HUES48 (cell line): ENCODE data around the gene SIM1.
"Not testable (repeated sequence)": the region's sequence is repeated elsewhere in the genome, so short reads cannot be mapped to it uniquely, and the experiment has no call there.

ENCODE experiments used
- H3K27ac ChIP-seq: one replicate; pipeline ENCODE4 v1.7.0; 2013; ENCODE audit warnings: low read depth, low read length, inconsistent platforms
- H3K27me3 ChIP-seq: 2 replicates; pipeline ENCODE4 v1.6.1; 2013; ENCODE audit warnings: mild to moderate bottlenecking, low read length; ENCODE audit not compliant: control insufficient read depth, insufficient read depth
- H3K36me3 ChIP-seq: 2 replicates; pipeline ENCODE4 v1.6.1; 2013; ENCODE audit warnings: low read length; ENCODE audit not compliant: control insufficient read depth, insufficient read depth
- H3K4me1 ChIP-seq: 2 replicates; pipeline ENCODE4 v1.6.1; 2013; ENCODE audit warnings: mild to moderate bottlenecking, low read length; ENCODE audit not compliant: control insufficient read depth, insufficient read depth
- H3K4me3 ChIP-seq: 2 replicates; pipeline ENCODE4 v1.5.1; 2013; ENCODE audit warnings: mild to moderate bottlenecking, low read depth, low read length
- H3K9ac ChIP-seq: 2 replicates; pipeline ENCODE4 v1.6.1; 2013; ENCODE audit warnings: mild to moderate bottlenecking, low read depth, low read length, moderate library complexity
- H3K9me3 ChIP-seq: 2 replicates; pipeline ENCODE4 v1.6.1; 2013; ENCODE audit warnings: low read length; ENCODE audit not compliant: control insufficient read depth, insufficient read depth

Gene SIM1

GRCh38 chr6:100372326-100373091, 92.2 kb downstream of the SIM1 start:
- H3K4me3 ChIP-seq: no peak overlapping the region
- H3K4me1 ChIP-seq: peaks cover 24% of the 10 kb centered on the region
- H3K27ac ChIP-seq: no peak overlapping the region
- no peaks in the 10 kb centered on the region for H3K9me3 ChIP-seq
- no peaks in the 10 kb centered on the region for H3K27me3 ChIP-seq
- H3K36me3 ChIP-seq: no peaks in the 10 kb centered on the region
- H3K9ac ChIP-seq: no peak overlapping the region

GRCh38 chr6:100371591-100371990, 93.1 kb downstream of the SIM1 start:
- H3K9me3 ChIP-seq: no peaks in the 10 kb centered on the region

GRCh38 chr6:100370265-100370664, 94.5 kb downstream of the SIM1 start:
- Histone ChIP-seq H3K4me1 (peaks cover 11% of the 10 kb centered on the region), H3K9ac (no peak overlapping the region), H3K36me3 (no peaks in the 10 kb centered on the region), H3K27me3 (no peaks in the 10 kb centered on the region), H3K4me3 (no peak overlapping the region), H3K9me3 (no peaks in the 10 kb centered on the region), H3K27ac (no peak overlapping the region)

More at GRCh38 chr6:100371591-100371990, 93.1 kb downstream of the SIM1 start:
- no peak overlapping the region for H3K9ac ChIP-seq
- no peaks in the 10 kb centered on the region for H3K36me3 ChIP-seq
- peaks cover 17% of the 10 kb centered on the region for H3K4me1 ChIP-seq
- H3K4me3 ChIP-seq: no peak overlapping the region
- no peak overlapping the region for H3K27ac ChIP-seq
- no peaks in the 10 kb centered on the region for H3K27me3 ChIP-seq

GRCh38 chr6:100366419-100366818, 98.3 kb downstream of the SIM1 start:
- no peak overlapping the region for H3K27ac ChIP-seq
- no peaks in the 10 kb centered on the region for H3K36me3 ChIP-seq
- H3K9me3 ChIP-seq: no peaks in the 10 kb centered on the region
- no peaks in the 10 kb centered on the region for H3K27me3 ChIP-seq
- no peak overlapping the region for H3K4me3 ChIP-seq
- no peak overlapping the region for H3K9ac ChIP-seq
- peaks cover 21% of the 10 kb centered on the region for H3K4me1 ChIP-seq

- Histone ChIP-seq H3K4me3 (no peak overlapping the region), H3K4me1 (peaks cover 22% of the 10 kb centered on the region), H3K27ac (no peak overlapping the region), H3K36me3 (no peaks in the 10 kb centered on the region), H3K27me3 (no peaks in the 10 kb centered on the region; the same call in 1 of the 2 replicates), H3K9ac (no peak overlapping the region), H3K9me3 (no peaks in the 10 kb centered on the region)
Observed at GRCh38 chr6:100363651-100364050, 101.1 kb downstream of the SIM1 start.

- H3K9ac ChIP-seq, H3K27me3 ChIP-seq, H3K36me3 ChIP-seq, H3K27ac ChIP-seq, H3K9me3 ChIP-seq: not testable (repeated sequence)
- H3K4me1 ChIP-seq: peaks cover 12% of the 10 kb centered on the region; the same call in 1 of the 2 replicates
- H3K4me3 ChIP-seq: peak overlapping the region; percentile 29; the same call in 1 of the 2 replicates
Observed at GRCh38 chr6:100354736-100355641, 109.7 kb downstream of the SIM1 start.

GRCh38 chr6:100353276-100354015, 111.3 kb downstream of the SIM1 start:
- no peak overlapping the region for H3K4me3 ChIP-seq
- H3K36me3 ChIP-seq: no peaks in the 10 kb centered on the region
- peaks cover 3% of the 10 kb centered on the region; the same call in 1 of the 2 replicates for H3K9me3 ChIP-seq
- H3K27me3 ChIP-seq: no peaks in the 10 kb centered on the region
- no peak overlapping the region for H3K27ac ChIP-seq
- H3K4me1 ChIP-seq: peaks cover 27% of the 10 kb centered on the region
- H3K9ac ChIP-seq: no peak overlapping the region

GRCh38 chr6:100350139-100350538, 114.6 kb downstream of the SIM1 start:
- peaks cover 33% of the 10 kb centered on the region for H3K4me1 ChIP-seq
- H3K27me3 ChIP-seq: no peaks in the 10 kb centered on the region

GRCh38 chr6:100349366-100349765, 115.4 kb downstream of the SIM1 start:
- no peak overlapping the region for H3K4me3 ChIP-seq
- no peak overlapping the region for H3K9ac ChIP-seq
- H3K9me3 ChIP-seq: peaks cover 3% of the 10 kb centered on the region; the same call in 1 of the 2 replicates
- no peak overlapping the region for H3K27ac ChIP-seq
- H3K36me3 ChIP-seq: no peaks in the 10 kb centered on the region
- no peaks in the 10 kb centered on the region for H3K27me3 ChIP-seq
- peaks cover 33% of the 10 kb centered on the region for H3K4me1 ChIP-seq

More at GRCh38 chr6:100350139-100350538, 114.6 kb downstream of the SIM1 start:
- no peak overlapping the region for H3K27ac ChIP-seq
- H3K36me3 ChIP-seq: no peaks in the 10 kb centered on the region
- H3K9ac ChIP-seq: no peak overlapping the region
- no peak overlapping the region for H3K4me3 ChIP-seq
- H3K9me3 ChIP-seq: peaks cover 3% of the 10 kb centered on the region; the same call in 1 of the 2 replicates

GRCh38 chr6:100347901-100348550, 116.7 kb downstream of the SIM1 start:
- H3K4me3 ChIP-seq: no peak overlapping the region
- no peaks in the 10 kb centered on the region for H3K36me3 ChIP-seq
- H3K27me3 ChIP-seq: no peaks in the 10 kb centered on the region
- no peak overlapping the region for H3K9ac ChIP-seq
- no peaks in the 10 kb centered on the region for H3K9me3 ChIP-seq
- no peak overlapping the region for H3K27ac ChIP-seq
- peaks cover 39% of the 10 kb centered on the region for H3K4me1 ChIP-seq
